OCI-LY3 (cell line): ENCODE results near the gene LRRC73.

Experiments
- H2AFZ ChIP-seq: fragments of 200-600, 300-600 bp; shearing (Covaris generic); 2 replicates; pipeline ENCODE4 v1.6.0; 2014; ENCODE audit warnings: antibody characterized with exemption, low read depth, low read length
- H3K27ac ChIP-seq: fragments of 200-600, 300-600 bp; sonication (generic); 2 replicates; pipeline ENCODE4 v1.5.1; 2014; ENCODE audit warnings: mild to moderate bottlenecking, low read length, moderate library complexity, mixed read lengths
- H3K27me3 ChIP-seq: fragments of 200-600, 300-600 bp; sonication (generic); 2 replicates; pipeline ENCODE4 v1.6.1; 2014; ENCODE audit warnings: low read depth, low read length, mixed read lengths
- H3K36me3 ChIP-seq: fragments of 200-600, 300-600 bp; sonication (generic); replicated peaks from 2 replicates; pipeline ENCODE3; 2014; ENCODE audit warnings: low read depth, low read length, mixed read lengths
- H3K4me1 ChIP-seq: fragments of 300-600, 200-600 bp; sonication (generic); 2 replicates; pipeline ENCODE4 v1.6.1; 2014; ENCODE audit warnings: low read length, mixed read lengths
- H3K4me2 ChIP-seq: fragments of 200-600, 300-600 bp; sonication (generic); 2 replicates; pipeline ENCODE4 v1.6.1; 2014; ENCODE audit warnings: low read length, mixed read lengths
- H3K4me3 ChIP-seq: fragments of 300-600, 200-600 bp; sonication (generic); 2 replicates; pipeline ENCODE4 v1.5.1; 2014; ENCODE audit warnings: antibody characterized with exemption, mild to moderate bottlenecking, low read length, moderate library complexity
- H3K79me2 ChIP-seq: fragments of 300-600, 200-600 bp; shearing (Covaris generic); 2 replicates; pipeline ENCODE4 v1.6.1; 2014; ENCODE audit warnings: mild to moderate bottlenecking, low read length, mixed read lengths
- H3K9ac ChIP-seq: fragments of 300-600, 200-600 bp; shearing (Covaris generic); 2 replicates; pipeline ENCODE4 v1.6.0; 2014; ENCODE audit warnings: mild to moderate bottlenecking, low read length, moderate library complexity
- H3K9me3 ChIP-seq: fragments of 200-600, 300-600 bp; shearing (Covaris generic); 2 replicates; pipeline ENCODE4 v1.6.1; 2014; ENCODE audit warnings: low read length, mixed read lengths; ENCODE audit not compliant: insufficient read depth
- H4K20me1 ChIP-seq: fragments of 200-600, 300-600 bp; sonication (generic); 2 replicates; pipeline ENCODE4 v1.6.1; 2016; ENCODE audit warnings: low read length, mixed read lengths; ENCODE audit not compliant: insufficient read depth
- EZH2phosphoT487 ChIP-seq: fragments of 200-600 bp; shearing (Covaris generic); IDR thresholded peaks from 2 replicates; pipeline ENCODE4 v1.6.1; 2018; ENCODE audit warnings: antibody characterized with exemption, mixed run types, low read depth
- TF ChIP-seq, protein P1 (sequence below): fragments of 200-600, 300-600 bp; sonication (generic); IDR thresholded peaks from 2 replicates; pipeline ENCODE4 v1.5.1; 2014; ENCODE audit warnings: antibody characterized with exemption, low read length, low read depth

LRRC73 gene

DNA sequence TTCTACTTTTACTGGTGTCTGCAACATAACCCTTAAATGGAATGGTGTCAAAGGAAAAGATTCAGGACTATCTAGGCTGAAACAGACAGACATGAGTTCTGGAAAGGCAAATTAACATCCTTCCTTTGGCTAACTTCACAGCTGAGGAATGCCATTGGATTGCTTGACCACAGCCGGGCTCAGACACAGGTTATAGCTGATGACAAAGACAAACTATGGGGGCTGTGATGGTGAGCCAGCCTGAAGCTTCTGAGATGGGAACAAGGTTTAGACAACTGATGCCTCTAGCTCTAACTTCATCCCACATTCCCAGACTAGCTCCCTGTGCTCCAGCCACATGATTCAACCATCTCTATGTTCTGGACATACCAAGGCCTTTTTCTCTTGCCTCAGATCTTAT is 22.1 kb upstream of the LRRC73 start:
- Histone ChIP-seq H3K4me3 (no peak overlapping the region), H3K9ac (no peak overlapping the region), H3K4me2 (no peak overlapping the region), H4K20me1 (no peaks in the 10 kb centered on the region), H3K27ac (no peak overlapping the region), H3K79me2 (no peaks in the 10 kb centered on the region), H3K4me1 (no peaks in the 10 kb centered on the region), H3K27me3 (no peaks in the 10 kb centered on the region), H3K36me3 (peaks cover 64% of the 10 kb centered on the region), H2AFZ (no peak overlapping the region), H3K9me3 (no peaks in the 10 kb centered on the region)
- TF ChIP-seq, protein P1, sequence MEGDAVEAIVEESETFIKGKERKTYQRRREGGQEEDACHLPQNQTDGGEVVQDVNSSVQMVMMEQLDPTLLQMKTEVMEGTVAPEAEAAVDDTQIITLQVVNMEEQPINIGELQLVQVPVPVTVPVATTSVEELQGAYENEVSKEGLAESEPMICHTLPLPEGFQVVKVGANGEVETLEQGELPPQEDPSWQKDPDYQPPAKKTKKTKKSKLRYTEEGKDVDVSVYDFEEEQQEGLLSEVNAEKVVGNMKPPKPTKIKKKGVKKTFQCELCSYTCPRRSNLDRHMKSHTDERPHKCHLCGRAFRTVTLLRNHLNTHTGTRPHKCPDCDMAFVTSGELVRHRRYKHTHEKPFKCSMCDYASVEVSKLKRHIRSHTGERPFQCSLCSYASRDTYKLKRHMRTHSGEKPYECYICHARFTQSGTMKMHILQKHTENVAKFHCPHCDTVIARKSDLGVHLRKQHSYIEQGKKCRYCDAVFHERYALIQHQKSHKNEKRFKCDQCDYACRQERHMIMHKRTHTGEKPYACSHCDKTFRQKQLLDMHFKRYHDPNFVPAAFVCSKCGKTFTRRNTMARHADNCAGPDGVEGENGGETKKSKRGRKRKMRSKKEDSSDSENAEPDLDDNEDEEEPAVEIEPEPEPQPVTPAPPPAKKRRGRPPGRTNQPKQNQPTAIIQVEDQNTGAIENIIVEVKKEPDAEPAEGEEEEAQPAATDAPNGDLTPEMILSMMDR: no peak
- no peak for TF ChIP-seq EZH2phosphoT487

DNA sequence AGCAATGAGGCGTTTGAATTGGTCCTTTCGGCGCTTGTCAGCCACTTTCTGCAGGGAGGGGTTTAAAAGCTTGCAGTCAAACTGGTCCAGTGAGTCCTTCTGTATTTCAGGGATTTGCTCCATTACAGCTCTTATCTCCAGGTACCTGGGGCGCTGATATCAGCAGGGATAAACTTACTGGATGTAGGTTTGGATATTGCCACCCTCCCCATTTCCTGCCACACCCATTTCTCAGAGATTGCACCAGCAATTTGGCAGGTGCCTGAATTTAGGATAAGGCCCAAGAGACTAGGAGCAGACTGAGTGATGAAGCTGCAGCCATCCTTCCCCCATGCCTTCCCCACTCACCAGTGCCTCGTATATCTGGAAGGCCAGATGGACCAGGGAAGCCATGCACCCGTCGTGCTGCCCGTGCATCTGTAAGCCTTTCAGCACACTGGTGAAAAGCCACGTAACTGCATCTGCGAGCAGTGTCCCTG is 14.4 kb upstream of the LRRC73 start:
- no peak for TF ChIP-seq EZH2phosphoT487
- no peak overlapping the region for H3K27ac ChIP-seq
- 0 out of 2 replicates have a peak, but pooled peaks cover 3% of the 10 kb centered on the region for H3K4me1 ChIP-seq
- H3K9ac ChIP-seq: no peak overlapping the region
- no peak overlapping the region for H2AFZ ChIP-seq
- peaks cover 93% of the 10 kb centered on the region for H3K36me3 ChIP-seq
- no peak overlapping the region for H3K4me2 ChIP-seq
- H3K4me3 ChIP-seq: no peak overlapping the region
- no peaks in the 10 kb centered on the region for H4K20me1 ChIP-seq
- H3K9me3 ChIP-seq: no peaks in the 10 kb centered on the region
- H3K79me2 ChIP-seq: peaks cover 5% of the 10 kb centered on the region
- H3K27me3 ChIP-seq: no peaks in the 10 kb centered on the region

DNA sequence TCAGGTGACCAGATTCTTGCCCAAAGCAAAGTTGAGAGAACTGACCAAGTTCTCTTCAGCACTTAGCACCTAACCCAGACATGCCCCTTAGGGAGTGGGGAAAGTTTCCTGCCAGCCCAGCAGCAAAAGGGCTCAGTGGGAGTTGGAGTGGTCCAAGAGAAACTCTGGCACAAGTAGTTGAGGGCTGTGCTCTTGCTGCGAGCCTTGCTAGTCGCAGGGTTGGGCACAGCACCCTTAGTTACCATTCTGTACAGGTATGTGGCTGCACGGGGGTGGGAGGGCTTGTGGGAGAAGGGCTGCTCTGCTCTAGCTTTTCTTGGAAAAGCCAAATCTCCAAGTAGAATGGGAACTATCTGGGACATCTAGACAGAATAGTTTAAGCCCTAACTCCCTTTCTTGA is 13.1 kb upstream of the LRRC73 start:
- no peaks in the 10 kb centered on the region for H3K9me3 ChIP-seq
- H3K79me2 ChIP-seq: peaks cover 17% of the 10 kb centered on the region
- peaks cover 6% of the 10 kb centered on the region for H3K4me1 ChIP-seq
- TF ChIP-seq, protein P1: no peak
- TF ChIP-seq EZH2phosphoT487: no peak
- H2AFZ ChIP-seq: no peak overlapping the region
- H3K4me2 ChIP-seq: no peak overlapping the region
- no peak overlapping the region for H3K27ac ChIP-seq
- peaks cover 92% of the 10 kb centered on the region for H3K36me3 ChIP-seq
- no peaks in the 10 kb centered on the region for H3K27me3 ChIP-seq
- H3K9ac ChIP-seq: no peak overlapping the region
- H4K20me1 ChIP-seq: peaks cover 2% of the 10 kb centered on the region; the same call in 1 of the 2 replicates
- H3K4me3 ChIP-seq: no peak overlapping the region

DNA sequence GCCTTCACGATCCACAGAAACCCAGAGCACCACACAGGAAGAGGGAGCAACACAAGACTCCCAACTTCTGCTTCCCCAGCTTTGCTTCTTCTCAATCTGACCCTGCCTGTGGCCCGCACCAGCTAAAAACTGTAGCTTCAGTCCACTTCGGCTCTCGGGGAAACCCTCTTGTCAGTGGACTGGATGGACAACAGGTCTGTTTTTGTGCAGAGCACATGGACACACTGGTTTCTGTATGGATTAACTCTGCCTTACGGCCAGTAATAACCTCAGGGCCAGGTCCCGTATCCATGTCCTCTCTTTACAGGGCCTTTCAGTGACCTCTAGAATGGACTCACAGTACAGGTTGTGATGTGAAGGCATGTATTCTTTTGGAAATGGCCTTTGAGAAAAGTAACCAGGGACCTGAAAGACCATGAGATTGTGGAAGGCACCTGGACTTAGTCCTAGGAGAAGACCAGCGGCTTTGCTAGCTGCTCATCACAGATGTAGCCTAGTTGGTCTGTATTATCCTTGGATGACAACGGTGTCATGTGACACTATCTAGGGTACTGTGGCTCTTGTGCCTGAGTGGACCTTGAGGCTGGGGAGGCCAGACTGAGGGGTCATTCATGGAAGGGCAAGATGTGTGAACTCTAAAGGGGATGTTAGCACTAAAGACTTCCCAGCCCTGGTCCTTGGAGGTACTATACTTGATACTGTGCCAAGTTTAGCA is 12.6 kb upstream of the LRRC73 start:
- Histone ChIP-seq H3K36me3 (peaks cover 86% of the 10 kb centered on the region), H3K27me3 (no peaks in the 10 kb centered on the region), H3K4me3 (no peak overlapping the region), H3K27ac (no peak overlapping the region), H3K9me3 (no peaks in the 10 kb centered on the region), H3K79me2 (peaks cover 23% of the 10 kb centered on the region), H4K20me1 (peaks cover 6% of the 10 kb centered on the region; the same call in 1 of the 2 replicates), H2AFZ (no peak overlapping the region), H3K4me1 (peaks cover 12% of the 10 kb centered on the region), H3K9ac (no peak overlapping the region), H3K4me2 (no peak overlapping the region)
- TF ChIP-seq, protein P1: no peak
- no peak for TF ChIP-seq EZH2phosphoT487
